NT2/D1 (cell line): ENCODE data around the gene CDR2.

Source experiments
- SUZ12 ChIP-seq: IDR thresholded peaks from 2 replicates; pipeline ENCODE4 v1.6.1; 2011; ENCODE audit not compliant: insufficient read length, insufficient read depth; ENCODE audit errors: extremely low read depth
- YY1 ChIP-seq: IDR thresholded peaks from 2 replicates; pipeline ENCODE4 v1.6.1; 2011; ENCODE audit not compliant: insufficient read length, insufficient read depth
- ZNF274 ChIP-seq: IDR thresholded peaks from 2 replicates; pipeline ENCODE4 v1.6.1; 2011; ENCODE audit warnings: mild to moderate bottlenecking, low read depth, low read length

DNA sequence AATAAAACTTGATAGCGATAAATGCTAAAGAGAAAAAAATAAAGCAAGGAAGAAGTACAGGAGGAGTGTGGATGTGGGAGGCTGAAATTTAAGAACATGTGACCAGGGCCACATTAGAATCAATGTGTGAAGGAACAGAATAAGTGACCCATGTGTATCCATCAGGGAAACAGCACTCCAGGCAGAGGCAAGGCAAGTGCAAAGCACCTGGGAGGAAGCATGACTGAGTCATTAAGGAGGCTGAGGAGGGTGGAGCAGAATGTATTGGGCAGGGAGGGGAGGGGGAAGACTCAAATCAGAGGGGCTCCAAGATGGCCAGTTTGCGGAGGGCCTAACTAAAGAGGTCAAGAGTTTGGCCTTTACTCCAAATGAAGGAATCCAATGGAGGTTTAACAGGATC is 8.0 kb downstream of the CDR2 start:
- TF ChIP-seq YY1: no peak
- TF ChIP-seq SUZ12: no peak
- TF ChIP-seq ZNF274: no peak
